HT-29 (cell line): ENCODE measurements around the gene BZW1. TPM values are rescaled to one million over a fixed set of nuclear protein-coding genes. Genes with fewer than 3 reads are reported as not detected.

Experiments
- DNase-seq: peaks from one replicate; pipeline ENCODE4 v3.0.0-alpha.2; 2015; ENCODE audit warnings: low spot score
- total RNA-seq: library from RNA; depleted of rRNA; stranded (reverse); fragments of >200 nt; shearing (Covaris generic); gene quantifications from 2 replicates; pipeline ENCODE4 v1.2.3, GENCODE V29; 2014; rRNA removed

BZW1 gene
- 121 and 152 TPM in 2 replicates for total RNA-seq

- DNase-seq: peak; percentile 98
These were observed at the start of gene BZW1 for GRCh38 chr2:200811333-200812121. BZW1 (plus strand) TSS chr2:200811910; CDS start chr2:200813218, 1,308 bp downstream.

GRCh38 chr2:200762127-200762526, 49.6 kb upstream of the BZW1 start:
- DNase-seq: no peak

GRCh38 chr2:200763422-200763821, 48.3 kb upstream of the BZW1 start:
- no peak for DNase-seq

- no peak for DNase-seq
These were observed 46.4 kb upstream of the BZW1 start for GRCh38 chr2:200765139-200765951.

- DNase-seq: no peak
These were observed 45.6 kb upstream of the BZW1 start for GRCh38 chr2:200765995-200766660.

- DNase-seq: no peak
These were observed 44.4 kb upstream of the BZW1 start for GRCh38 chr2:200767111-200767885.

GRCh38 chr2:200770847-200771246, 40.9 kb upstream of the BZW1 start:
- no peak for DNase-seq

GRCh38 chr2:200772620-200773019, 39.1 kb upstream of the BZW1 start:
- no peak for DNase-seq

GRCh38 chr2:200773083-200773482, 38.6 kb upstream of the BZW1 start:
- no peak for DNase-seq

- no peak for DNase-seq
These were observed 36.8 kb upstream of the BZW1 start for GRCh38 chr2:200774920-200775319.

GRCh38 chr2:200777275-200777674, 34.4 kb upstream of the BZW1 start:
- DNase-seq: peak; percentile 48

GRCh38 chr2:200778038-200778437, 33.7 kb upstream of the BZW1 start:
- DNase-seq: no peak

- DNase-seq: no peak
These were observed 32.5 kb upstream of the BZW1 start for GRCh38 chr2:200779214-200779613.

GRCh38 chr2:200781616-200782015, 30.1 kb upstream of the BZW1 start:
- no peak for DNase-seq

- DNase-seq: no peak
These were observed 29.5 kb upstream of the BZW1 start for GRCh38 chr2:200782251-200782650.

- DNase-seq: no peak
These were observed 27.5 kb upstream of the BZW1 start for GRCh38 chr2:200784215-200784614.

GRCh38 chr2:200786423-200786822, 25.3 kb upstream of the BZW1 start:
- DNase-seq: peak; percentile 63

- DNase-seq: no peak
These were observed 24.9 kb upstream of the BZW1 start for GRCh38 chr2:200786826-200787225.

- peak; percentile 40 for DNase-seq
These were observed 24.2 kb upstream of the BZW1 start for GRCh38 chr2:200787351-200788120.

- no peak for DNase-seq
These were observed 23.5 kb upstream of the BZW1 start for GRCh38 chr2:200788121-200788718.
